ENCODE measurements around the gene ZNF549. TPM values are rescaled to one million over a fixed set of nuclear protein-coding genes. Genes with fewer than 3 reads are reported as not detected.
A peak's percentile ranks its signal among the peaks of the same experiment; 100 is the strongest.

Gene ZNF549
- total RNA-seq, 1 donor from 2014 or later = 5.8 TPM

GRCh38 chr19:57570707-57571106 is 43.6 kb downstream of the ZNF549 start:
- DNase-seq = no peak

GRCh38 chr19:57572415-57572947 is 45.3 kb downstream of the ZNF549 start:
- no peak for DNase-seq

- no peak for DNase-seq
Measured at GRCh38 chr19:57576661-57577060, 49.5 kb downstream of the ZNF549 start.

- DNase-seq = peak; percentile 98
Measured at GRCh38 chr19:57578487-57579205, 51.5 kb downstream of the ZNF549 start, which contains the start of gene ZNF416. Gene ZNF416, minus strand, starts transcription at chr19:57578911. Its CDS starts 207 bp downstream, at chr19:57578704.

GRCh38 chr19:57583104-57583520 is 56.0 kb downstream of the ZNF549 start:
- no peak for DNase-seq

- peak; percentile 78 for DNase-seq
Measured at GRCh38 chr19:57583521-57584416, 56.6 kb downstream of the ZNF549 start, which contains the start of gene ZIK1. Gene ZIK1, plus strand, starts transcription at chr19:57584145. Its CDS starts 212 bp downstream, at chr19:57584357.

GRCh38 chr19:57587529-57587928 is 60.4 kb downstream of the ZNF549 start:
- no peak for DNase-seq

GRCh38 chr19:57599377-57599760 is 72.2 kb downstream of the ZNF549 start:
- no peak for DNase-seq

GRCh38 chr19:57599761-57600383 is 72.7 kb downstream of the ZNF549 start, which contains the start of gene ZNF530:
Gene ZNF530, plus strand, starts transcription at chr19:57599885. Its CDS starts 4,461 bp downstream, at chr19:57604346.
- DNase-seq = peak; percentile 90

- no peak for DNase-seq
Measured at GRCh38 chr19:57606931-57607330, 79.8 kb downstream of the ZNF549 start.

Other genes with a start within 250 kb of the ZNF549 start
- 63.3 and 88.0 TPM in 2 replicates for gene ZNF460, start 246.9 kb upstream of the ZNF549 start, total RNA-seq
- 10.0 and 15.1 TPM in 2 replicates for gene ZNF543, start 206.9 kb upstream of the ZNF549 start, total RNA-seq
- 10.5 and 11.1 TPM in 2 replicates for gene ZNF304, start 176.1 kb upstream of the ZNF549 start, total RNA-seq
- gene TRAPPC2B, start 163.8 kb upstream of the ZNF549 start, total RNA-seq = 8.8 and 11.6 TPM in 2 replicates
- gene ZNF547, start 163.8 kb upstream of the ZNF549 start, total RNA-seq = 1.9 and 3.6 TPM in 2 replicates
- gene ZNF548, start 137.5 kb upstream of the ZNF549 start, total RNA-seq = 13.3 and 16.0 TPM in 2 replicates
- 10.9 and 11.4 TPM in 2 replicates for gene ZNF17, start 116.2 kb upstream of the ZNF549 start, total RNA-seq
- gene ZNF749, start 92.0 kb upstream of the ZNF549 start, total RNA-seq = 10.7 and 12.6 TPM in 2 replicates
- gene VN1R1, start 70.2 kb upstream of the ZNF549 start, total RNA-seq = 0.28 and 0.34 TPM in 2 replicates
- gene ZNF772, start 49.8 kb upstream of the ZNF549 start, total RNA-seq = 19.3 and 22.3 TPM in 2 replicates
- gene ZNF419, start 39.6 kb upstream of the ZNF549 start, total RNA-seq = 7.8 and 12.6 TPM in 2 replicates
- gene ZNF773, start 27.4 kb upstream of the ZNF549 start, total RNA-seq = 15.3 and 17.5 TPM in 2 replicates
- gene ZNF550, start 32.5 kb downstream of the ZNF549 start, total RNA-seq = 6.4 and 8.0 TPM in 2 replicates
- gene ZNF416, start 51.6 kb downstream of the ZNF549 start, total RNA-seq = 4.1 and 4.4 TPM in 2 replicates
- 5.3 and 6.1 TPM in 2 replicates for gene ZIK1, start 56.8 kb downstream of the ZNF549 start, total RNA-seq
- 2.7 and 4.5 TPM in 2 replicates for gene ZNF530, start 72.5 kb downstream of the ZNF549 start, total RNA-seq
- 17.6 and 24.0 TPM in 2 replicates for gene ZNF134, start 86.9 kb downstream of the ZNF549 start, total RNA-seq
- gene ZNF211, start 105.8 kb downstream of the ZNF549 start, total RNA-seq = 9.9 and 11.2 TPM in 2 replicates
- gene ZSCAN4, start 141.6 kb downstream of the ZNF549 start, total RNA-seq = not detected in 2 replicates
- gene ZNF551, start 154.6 kb downstream of the ZNF549 start, total RNA-seq = 8.9 and 9.5 TPM in 2 replicates
- gene ZNF154, start 181.8 kb downstream of the ZNF549 start, total RNA-seq = 1.3 and 2.4 TPM in 2 replicates
- 9.8 and 10.0 TPM in 2 replicates for gene ZNF671, start 200.3 kb downstream of the ZNF549 start, total RNA-seq
- 14.6 and 18.1 TPM in 2 replicates for gene ZNF776, start 219.5 kb downstream of the ZNF549 start, total RNA-seq
- 13.1 and 31.0 TPM in 2 replicates for gene ZNF586, start 242.3 kb downstream of the ZNF549 start, total RNA-seq